A673 (cell line): ENCODE data around the gene ACP1. TPM values are rescaled to one million over a fixed set of nuclear protein-coding genes. Genes with fewer than 3 reads are reported as not detected.

Experiments used
- BruUV-seq: library from RNA; stranded (reverse); fragments of 400-500 nt; replicated peaks from 2 replicates; lab custom pipeline; 2021; lab: Mats Ljungman, UMichigan
- CTCF ChIA-PET: fragments of 300-600 bp; sonication (Branson Sonifier 250); formaldehyde crosslinking; loops from one replicate; lab custom pipeline; 2022; ENCODE audit warnings: antibody characterized with exemption; lab: Charles Lee
- POLR2A ChIA-PET: fragments of 300-600 bp; sonication (Branson Sonifier 250); formaldehyde crosslinking; loops from one replicate; lab custom pipeline; 2022; ENCODE audit warnings: antibody characterized with exemption; ENCODE audit not compliant: low non-redundant PET; lab: Charles Lee
- DNase-seq: peaks from one replicate; pipeline ENCODE4 v3.0.0-alpha.2; 2015; ENCODE audit warnings: low spot score
- H3K27ac ChIP-seq: fragments of 200-600 bp; sonication (generic); 2 replicates; pipeline ENCODE4 v1.5.1; 2016; ENCODE audit warnings: mixed run types, low read depth, mild to moderate bottlenecking, mixed read lengths, antibody characterized with exemption, low read length; ENCODE audit not compliant: poor library complexity, severe bottlenecking
- H3K27me3 ChIP-seq: fragments of 200-600 bp; sonication (generic); replicated peaks from 2 replicates; pipeline ENCODE4 v1.6.1; 2017; ENCODE audit warnings: mixed run types, low read depth, mild to moderate bottlenecking, mixed read lengths, antibody characterized with exemption, low read length; ENCODE audit not compliant: insufficient read depth, poor library complexity
- H3K36me3 ChIP-seq: fragments of 200-600 bp; sonication (generic); 2 replicates; pipeline ENCODE4 v1.6.1; 2016; ENCODE audit warnings: mixed run types, mild to moderate bottlenecking, mixed read lengths, antibody characterized with exemption, low read length; ENCODE audit not compliant: insufficient read depth, poor library complexity, severe bottlenecking
- H3K4me1 ChIP-seq: fragments of 200-600 bp; sonication (generic); 2 replicates; pipeline ENCODE4 v1.6.1; 2017; ENCODE audit warnings: mixed run types, mild to moderate bottlenecking, mixed read lengths, antibody characterized with exemption, low read length; ENCODE audit not compliant: insufficient read depth, poor library complexity, severe bottlenecking
- H3K4me3 ChIP-seq: fragments of 200-600 bp; sonication (generic); 2 replicates; pipeline ENCODE4 v1.5.1; 2016; ENCODE audit warnings: low read depth, mixed run types, mild to moderate bottlenecking, mixed read lengths, low read length; ENCODE audit not compliant: poor library complexity, severe bottlenecking
- H3K9me3 ChIP-seq: fragments of 200-600 bp; sonication (generic); 2 replicates; pipeline ENCODE4 v1.6.1; 2016; ENCODE audit warnings: mixed run types, low read depth, mild to moderate bottlenecking, mixed read lengths, antibody characterized with exemption, low read length; ENCODE audit not compliant: poor library complexity, severe bottlenecking
- CTCF ChIP-seq: fragments of 300-800, 200-600 bp; sonication (generic); conservative IDR thresholded peaks from 2 replicates; pipeline ENCODE4 v1.5.1; 2017; ENCODE audit warnings: low read depth, mild to moderate bottlenecking, antibody characterized with exemption, low read length, moderate library complexity, mixed read lengths
- EZH2 ChIP-seq: fragments of 200-600 bp; sonication (generic); IDR thresholded peaks from 2 replicates; pipeline ENCODE4 v1.6.1; 2017; ENCODE audit warnings: borderline replicate concordance, low read depth, mild to moderate bottlenecking, mixed read lengths, antibody characterized with exemption, low read length; ENCODE audit not compliant: poor library complexity, severe bottlenecking
- intact Hi-C: fragments of 100-400 bp; cut with micrococcal nuclease; formaldehyde crosslinking; loops from one replicate; pipeline ENCODE4 v1.10.0; 2022; ENCODE audit not compliant: unreplicated experiment
- total RNA-seq: library from RNA; stranded (reverse); gene quantifications from 2 replicates; pipeline ENCODE4 v1.2.3, GENCODE V29; 2021

The ACP1 gene
- total RNA-seq, 1 experiment from 2014 or later = 161 TPM

DNA sequence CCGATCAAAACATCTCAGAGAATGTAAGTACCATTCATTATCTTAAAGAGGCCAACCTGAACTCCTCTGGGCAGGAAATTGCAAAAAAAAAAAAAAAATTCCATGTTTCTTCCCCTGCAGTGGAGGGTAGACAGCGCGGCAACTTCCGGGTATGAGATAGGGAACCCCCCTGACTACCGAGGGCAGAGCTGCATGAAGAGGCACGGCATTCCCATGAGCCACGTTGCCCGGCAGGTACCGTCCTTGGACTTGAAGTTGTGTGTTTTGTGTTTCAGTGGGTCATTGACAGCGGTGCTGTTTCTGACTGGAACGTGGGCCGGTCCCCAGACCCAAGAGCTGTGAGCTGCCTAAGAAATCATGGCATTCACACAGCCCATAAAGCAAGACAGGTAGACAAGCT is 7.2 kb downstream of the ACP1 start:
- DNase-seq = no peak
- Histone ChIP-seq H3K27me3 (no peaks in the 10 kb centered on the region), H3K4me3 (no peak overlapping the region), H3K27ac (no peak overlapping the region), H3K4me1 (no peaks in the 10 kb centered on the region), H3K36me3 (peaks cover 60% of the 10 kb centered on the region), H3K9me3 (no peaks in the 10 kb centered on the region)
- intact Hi-C loops = no loop called here
- BruUV-seq = no TSS peak
- TF ChIP-seq EZH2 (no peak), CTCF (no peak)
- POLR2A ChIA-PET = no interaction called here
- CTCF ChIA-PET = no interaction called here

- no peak for TF ChIP-seq CTCF
- TF ChIP-seq EZH2 = no peak
These were observed 8.6 kb downstream of the ACP1 start for GRCh38 chr2:273333-273732.

GRCh38 chr2:274503-274902 is 9.8 kb downstream of the ACP1 start:
- no peak for TF ChIP-seq EZH2
- 0 out of 2 replicates have a peak, but pooled peaks have one; percentile 10 for TF ChIP-seq CTCF
- no TSS peak for BruUV-seq
- intact Hi-C loops = no loop called here
- Histone ChIP-seq H3K27me3 (no peaks in the 10 kb centered on the region), H3K9me3 (no peaks in the 10 kb centered on the region), H3K36me3 (peaks cover 84% of the 10 kb centered on the region), H3K4me3 (no peak overlapping the region), H3K4me1 (no peaks in the 10 kb centered on the region), H3K27ac (no peak overlapping the region)
- CTCF ChIA-PET = no interaction called here
- POLR2A ChIA-PET = no interaction called here
- no peak for DNase-seq

More at GRCh38 chr2:273333-273732, 8.6 kb downstream of the ACP1 start:
- no peak for DNase-seq
- Histone ChIP-seq H3K27me3 (no peaks in the 10 kb centered on the region), H3K36me3 (peaks cover 74% of the 10 kb centered on the region), H3K9me3 (no peaks in the 10 kb centered on the region), H3K27ac (no peak overlapping the region), H3K4me3 (no peak overlapping the region), H3K4me1 (no peaks in the 10 kb centered on the region)
- no TSS peak for BruUV-seq
- POLR2A ChIA-PET = no interaction called here
- CTCF ChIA-PET = no interaction called here
- intact Hi-C loops = no loop called here
